Measurements from ENCODE around the gene EFNA5. TPM values are rescaled to one million over a fixed set of nuclear protein-coding genes. Genes with fewer than 3 reads are reported as not detected.
A peak's percentile ranks its signal among the peaks of the same experiment; 100 is the strongest.

The EFNA5 gene
- total RNA-seq, 1 experiment from 2014 or later, result 51.2 TPM

- H3K27me3 Mint-ChIP-seq (ENCODE audit: insufficient read depth, unreplicated experiment), result no peaks in the 10 kb centered on the region
- H3K4me3 Mint-ChIP-seq (ENCODE audit: unreplicated experiment), result no peak overlapping the region
- no peaks in the 10 kb centered on the region for H3K9me3 Mint-ChIP-seq (ENCODE audit: unreplicated experiment)
- H3K27ac Mint-ChIP-seq (ENCODE audit: low read depth, unreplicated experiment), result no peak overlapping the region
- POLR2A ChIA-PET, result interaction anchor here (1.0 to 1.7 kb wide), 5 partner anchors 9 to 187 kb away, joined by 3 to 8 read pairs (median 4); no protein-coding TSS in a partner anchor
- peaks cover 5% of the 10 kb centered on the region for H3K36me3 Mint-ChIP-seq (ENCODE audit: insufficient read depth, unreplicated experiment)
- DNase-seq (ENCODE audit: unreplicated experiment), result no peak
- CTCF ChIA-PET, result interaction anchor here (0.6 to 0.9 kb wide), 2 partner anchors 80 to 294 kb away, joined by 3 to 6 read pairs; no protein-coding TSS in a partner anchor
- no peak for TF ChIP-seq CTCF (IDR thresholded peaks at IDR 0.05; ENCODE audit: unreplicated experiment)
- intact Hi-C loops (cut with micrococcal nuclease), result no loop called here
- peaks cover 33% of the 10 kb centered on the region for H3K4me1 Mint-ChIP-seq (ENCODE audit: insufficient read depth, unreplicated experiment)
- no TSS peak for BruUV-seq (replicated peaks)
Observed at GRCh38 chr5:107652408-107652807, 18.3 kb downstream of the EFNA5 start.

- intact Hi-C loops (cut with micrococcal nuclease), result no loop called here
- H3K27me3 Mint-ChIP-seq (ENCODE audit: insufficient read depth, unreplicated experiment), result no peaks in the 10 kb centered on the region
- no peak for TF ChIP-seq CTCF (IDR thresholded peaks at IDR 0.05; ENCODE audit: unreplicated experiment)
- ChIA-PET CTCF (interaction anchor here (0.6 to 0.9 kb wide), 2 partner anchors 79 to 165 kb away, joined by 3 read pairs; no protein-coding TSS in a partner anchor), POLR2A (interaction anchor here (1.5 to 1.7 kb wide), 2 partner anchors 10 to 23 kb away, joined by 4 to 8 read pairs; no protein-coding TSS in a partner anchor)
- H3K4me1 Mint-ChIP-seq (ENCODE audit: insufficient read depth, unreplicated experiment), result peaks cover 37% of the 10 kb centered on the region
- no TSS peak for BruUV-seq (replicated peaks)
- peaks cover 5% of the 10 kb centered on the region for H3K36me3 Mint-ChIP-seq (ENCODE audit: insufficient read depth, unreplicated experiment)
- no peaks in the 10 kb centered on the region for H3K9me3 Mint-ChIP-seq (ENCODE audit: unreplicated experiment)
- no peak for DNase-seq (ENCODE audit: unreplicated experiment)
- no peak overlapping the region for H3K27ac Mint-ChIP-seq (ENCODE audit: low read depth, unreplicated experiment)
- H3K4me3 Mint-ChIP-seq (ENCODE audit: unreplicated experiment), result no peak overlapping the region
Observed at GRCh38 chr5:107651325-107651724, 19.4 kb downstream of the EFNA5 start.

GRCh38 chr5:107646418-107646817 lies 24.3 kb downstream of the EFNA5 start:
- no peak for TF ChIP-seq CTCF (IDR thresholded peaks at IDR 0.05; ENCODE audit: unreplicated experiment)
- ChIA-PET CTCF (interaction anchor here (1.0 kb wide), 1 partner anchor 74 kb away, joined by 3 read pairs; no protein-coding TSS in a partner anchor), POLR2A (interaction anchor here (1.0 to 4.2 kb wide), 7 partner anchors 10 to 74 kb away, joined by 3 to 16 read pairs (median 4); partner anchors contain the start of gene EFNA5)
- intact Hi-C loops (cut with micrococcal nuclease), result no loop called here
- Mint-ChIP-seq H3K9me3 (ENCODE audit: unreplicated experiment) (no peaks in the 10 kb centered on the region), H3K4me1 (ENCODE audit: insufficient read depth, unreplicated experiment) (peaks cover 13% of the 10 kb centered on the region), H3K4me3 (ENCODE audit: unreplicated experiment) (no peak overlapping the region), H3K27me3 (ENCODE audit: insufficient read depth, unreplicated experiment) (no peaks in the 10 kb centered on the region), H3K36me3 (ENCODE audit: insufficient read depth, unreplicated experiment) (no peaks in the 10 kb centered on the region), H3K27ac (ENCODE audit: low read depth, unreplicated experiment) (peak overlapping the region; percentile 31)
- no peak for DNase-seq (ENCODE audit: unreplicated experiment)
- no TSS peak for BruUV-seq (replicated peaks)

- no peak for DNase-seq (ENCODE audit: unreplicated experiment)
- H3K4me3 Mint-ChIP-seq (ENCODE audit: unreplicated experiment), result no peak overlapping the region
- H3K4me1 Mint-ChIP-seq (ENCODE audit: insufficient read depth, unreplicated experiment), result peaks cover 15% of the 10 kb centered on the region
- CTCF ChIA-PET, result interaction anchor here (0.6 to 1.7 kb wide), 3 partner anchors 10 to 68 kb away, joined by 3 to 4 read pairs (median 4); no protein-coding TSS in a partner anchor
- no peak overlapping the region for H3K27ac Mint-ChIP-seq (ENCODE audit: low read depth, unreplicated experiment)
- TF ChIP-seq CTCF (IDR thresholded peaks at IDR 0.05; ENCODE audit: unreplicated experiment), result no peak
- POLR2A ChIA-PET, result interaction anchor here (0.9 to 1.7 kb wide), 2 partner anchors 9 to 14 kb away, joined by 3 to 7 read pairs; no protein-coding TSS in a partner anchor
- H3K36me3 Mint-ChIP-seq (ENCODE audit: insufficient read depth, unreplicated experiment), result peaks cover 10% of the 10 kb centered on the region
- intact Hi-C loops (cut with micrococcal nuclease), result no loop called here
- H3K9me3 Mint-ChIP-seq (ENCODE audit: unreplicated experiment), result no peaks in the 10 kb centered on the region
- no peaks in the 10 kb centered on the region for H3K27me3 Mint-ChIP-seq (ENCODE audit: insufficient read depth, unreplicated experiment)
- BruUV-seq (replicated peaks), result no TSS peak
Observed at GRCh38 chr5:107640568-107640967, 30.2 kb downstream of the EFNA5 start.

Measured in MCF 10A (cell line).